A673 (cell line): ENCODE measurements around the gene COL13A1.

Source experiments
- EZH2 ChIP-seq: fragments of 200-600 bp; sonication (generic); IDR thresholded peaks from 2 replicates; pipeline ENCODE4 v1.6.1; 2017; ENCODE audit warnings: borderline replicate concordance, low read depth, mild to moderate bottlenecking, mixed read lengths, antibody characterized with exemption, low read length; ENCODE audit not compliant: poor library complexity, severe bottlenecking
- TF ChIP-seq, protein P1 (sequence below): fragments of 300-800, 200-600 bp; sonication (generic); conservative IDR thresholded peaks from 2 replicates; pipeline ENCODE4 v1.5.1; 2017; ENCODE audit warnings: low read depth, mild to moderate bottlenecking, antibody characterized with exemption, low read length, moderate library complexity, mixed read lengths

GRCh38 chr10:69919250-69919649 is 117.5 kb downstream of the COL13A1 start:
- TF ChIP-seq, protein P1, sequence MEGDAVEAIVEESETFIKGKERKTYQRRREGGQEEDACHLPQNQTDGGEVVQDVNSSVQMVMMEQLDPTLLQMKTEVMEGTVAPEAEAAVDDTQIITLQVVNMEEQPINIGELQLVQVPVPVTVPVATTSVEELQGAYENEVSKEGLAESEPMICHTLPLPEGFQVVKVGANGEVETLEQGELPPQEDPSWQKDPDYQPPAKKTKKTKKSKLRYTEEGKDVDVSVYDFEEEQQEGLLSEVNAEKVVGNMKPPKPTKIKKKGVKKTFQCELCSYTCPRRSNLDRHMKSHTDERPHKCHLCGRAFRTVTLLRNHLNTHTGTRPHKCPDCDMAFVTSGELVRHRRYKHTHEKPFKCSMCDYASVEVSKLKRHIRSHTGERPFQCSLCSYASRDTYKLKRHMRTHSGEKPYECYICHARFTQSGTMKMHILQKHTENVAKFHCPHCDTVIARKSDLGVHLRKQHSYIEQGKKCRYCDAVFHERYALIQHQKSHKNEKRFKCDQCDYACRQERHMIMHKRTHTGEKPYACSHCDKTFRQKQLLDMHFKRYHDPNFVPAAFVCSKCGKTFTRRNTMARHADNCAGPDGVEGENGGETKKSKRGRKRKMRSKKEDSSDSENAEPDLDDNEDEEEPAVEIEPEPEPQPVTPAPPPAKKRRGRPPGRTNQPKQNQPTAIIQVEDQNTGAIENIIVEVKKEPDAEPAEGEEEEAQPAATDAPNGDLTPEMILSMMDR = no peak
- TF ChIP-seq EZH2 = no peak
